ENCODE measurements around the gene CDYL2. TPM values are rescaled to one million over a fixed set of nuclear protein-coding genes. Genes with fewer than 3 reads are reported as not detected.

CDYL2 gene
- 1 to 10 TPM; 1.7 to 7.3 (median 3.2) TPM for total RNA-seq
- 1 to 10 TPM in 2 of 3 donors, under 1 TPM in 1; 0.60 to 1.7 (median 1.1) TPM for polyA plus RNA-seq
- long read RNA-seq, donor 1: 0 reads
- long read RNA-seq, donor 2: 0 reads
- long read RNA-seq, donor 3: 0 reads
- long read RNA-seq, donor 4: 0 reads
- long read RNA-seq, donor 5: 0 reads
- long read RNA-seq, donor 6, full-length matches to known transcripts: 1 of 1 reads
- long read RNA-seq, donor 6, partial matches to known transcripts: 0 of 1 reads
- long read RNA-seq, donor 6, other reads (novel, unspliced or antisense): 0 of 1 reads
- long read RNA-seq, donor 7, full-length matches to known transcripts: 1 of 1 reads
- long read RNA-seq, donor 7, partial matches to known transcripts: 0 of 1 reads
- long read RNA-seq, donor 7, other reads (novel, unspliced or antisense): 0 of 1 reads
- long read RNA-seq, donor 8, full-length matches to known transcripts: 1 of 1 reads
- long read RNA-seq, donor 8, partial matches to known transcripts: 0 of 1 reads
- long read RNA-seq, donor 8, other reads (novel, unspliced or antisense): 0 of 1 reads
- long read RNA-seq, donor 9: 0 reads
- long read RNA-seq, donor 10, full-length matches to known transcripts: 1 of 1 reads
- long read RNA-seq, donor 10, partial matches to known transcripts: 0 of 1 reads
- long read RNA-seq, donor 10, other reads (novel, unspliced or antisense): 0 of 1 reads

DNA sequence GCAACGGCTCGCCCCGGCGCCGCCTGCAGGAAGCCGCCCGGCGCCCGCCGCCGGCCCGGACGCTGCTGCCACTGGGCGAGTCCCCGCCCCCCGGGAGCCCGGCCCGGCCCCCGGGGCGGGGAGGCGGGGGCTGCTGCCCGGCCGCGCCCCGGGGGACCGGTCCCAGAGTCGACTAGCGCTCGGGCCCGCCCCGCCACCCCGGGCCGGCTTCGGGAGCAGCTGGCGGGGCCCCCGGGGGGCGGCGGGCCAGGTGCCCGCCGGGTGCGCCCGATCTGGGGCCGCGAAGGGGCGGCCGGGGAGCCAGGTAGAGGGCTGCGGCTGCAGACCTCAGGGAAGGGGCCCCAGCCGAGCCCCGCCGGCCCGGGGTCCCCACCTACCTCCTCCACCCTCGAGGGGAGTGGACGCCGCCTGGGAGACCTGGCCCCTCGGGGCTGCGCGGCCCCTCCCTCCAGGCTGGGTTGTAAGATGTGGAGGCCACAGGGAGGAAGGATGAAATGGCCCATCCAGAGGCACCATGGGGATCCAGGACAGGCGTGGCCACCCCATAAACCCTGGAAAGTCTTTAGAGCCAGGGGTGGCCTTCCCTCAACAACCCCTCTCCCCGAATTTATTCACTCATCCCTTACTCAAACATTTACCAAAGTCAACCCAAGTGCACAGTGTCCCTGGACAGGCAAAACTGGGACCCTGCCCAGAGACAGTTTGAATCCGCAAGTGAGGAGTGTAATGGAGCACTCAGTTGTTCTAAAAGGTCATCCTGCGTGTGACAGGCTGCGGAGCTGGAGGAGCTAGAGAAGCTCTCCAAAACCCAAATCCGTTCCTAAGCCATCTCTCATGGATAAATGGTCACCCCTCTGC lies at the start of gene CDYL2:
TSS of gene CDYL2 (minus strand) at position 73 of the 858 bp plus-strand sequence. CDS start 425 bp downstream, outside the sequence.
- peak within 1 kb of the TSS in 4 of 5 donors; percentile 58 to 91 (median 76) for H3K27ac ChIP-seq
- TF ChIP-seq, protein P1, sequence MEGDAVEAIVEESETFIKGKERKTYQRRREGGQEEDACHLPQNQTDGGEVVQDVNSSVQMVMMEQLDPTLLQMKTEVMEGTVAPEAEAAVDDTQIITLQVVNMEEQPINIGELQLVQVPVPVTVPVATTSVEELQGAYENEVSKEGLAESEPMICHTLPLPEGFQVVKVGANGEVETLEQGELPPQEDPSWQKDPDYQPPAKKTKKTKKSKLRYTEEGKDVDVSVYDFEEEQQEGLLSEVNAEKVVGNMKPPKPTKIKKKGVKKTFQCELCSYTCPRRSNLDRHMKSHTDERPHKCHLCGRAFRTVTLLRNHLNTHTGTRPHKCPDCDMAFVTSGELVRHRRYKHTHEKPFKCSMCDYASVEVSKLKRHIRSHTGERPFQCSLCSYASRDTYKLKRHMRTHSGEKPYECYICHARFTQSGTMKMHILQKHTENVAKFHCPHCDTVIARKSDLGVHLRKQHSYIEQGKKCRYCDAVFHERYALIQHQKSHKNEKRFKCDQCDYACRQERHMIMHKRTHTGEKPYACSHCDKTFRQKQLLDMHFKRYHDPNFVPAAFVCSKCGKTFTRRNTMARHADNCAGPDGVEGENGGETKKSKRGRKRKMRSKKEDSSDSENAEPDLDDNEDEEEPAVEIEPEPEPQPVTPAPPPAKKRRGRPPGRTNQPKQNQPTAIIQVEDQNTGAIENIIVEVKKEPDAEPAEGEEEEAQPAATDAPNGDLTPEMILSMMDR (IDR thresholded peaks at IDR 0.05): no peak
- peak; percentile 65 to 77 for DNase-seq
- H3K27me3 ChIP-seq: peaks cover 0 to 6% (median 0%) of the 10 kb centered on the region in 3 donors
- peaks cover 3 to 12% (median 5%) of the 10 kb centered on the region in 4 donors for H3K4me1 ChIP-seq
- WGBS, 5 donors: 6 to 18% (median 11%) methylated on average over 16 to 63 of the region's 63 CpGs
- no peaks in the 10 kb centered on the region for H3K9me3 ChIP-seq
- no peaks in the 10 kb centered on the region for H3K36me3 ChIP-seq
- H3K4me3 ChIP-seq: peak within 1 kb of the TSS; percentile 60 to 77 (median 68)
- intact Hi-C loops (cut with DNase I; ENCODE audit: low total_unique reads): loop anchor here (10.0 kb wide), 1 partner anchor 260 kb away; the partner anchor contains the start of gene DYNLRB2

DNA sequence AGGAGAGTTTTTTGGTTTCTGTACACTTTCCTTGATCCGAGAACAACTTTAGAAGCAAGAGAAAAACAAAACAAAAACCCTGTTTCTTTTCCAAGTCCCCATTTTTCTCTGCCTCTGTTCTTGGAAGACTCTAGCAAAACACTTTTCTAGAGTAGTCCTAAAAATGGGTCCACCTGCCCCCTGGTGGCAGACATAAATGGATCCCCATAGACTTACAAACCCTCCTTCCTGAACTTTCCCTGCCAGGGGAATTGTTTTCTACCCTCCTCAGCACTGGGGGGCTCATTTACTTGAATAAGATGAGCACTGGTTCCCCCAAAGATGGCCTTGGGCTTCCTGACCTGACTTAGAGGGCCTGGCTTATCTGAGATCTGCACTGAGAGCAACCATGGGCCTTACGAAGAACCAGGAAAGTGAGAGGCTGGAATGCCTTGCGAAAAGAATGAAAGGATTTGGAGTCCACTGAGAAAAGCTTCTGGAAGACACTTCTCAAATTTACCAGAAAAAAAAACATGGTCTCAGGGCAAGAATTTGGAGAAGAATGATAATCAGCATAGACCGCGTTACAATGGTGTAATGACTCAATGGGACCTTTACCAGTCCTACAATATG lies 48.0 kb upstream of the CDYL2 start:
- 90 to 97% (median 93%) methylated on average over 5 of the region's 5 CpGs for WGBS, 5 donors
- H3K27me3 ChIP-seq: no peaks in the 10 kb centered on the region
- H3K27ac ChIP-seq: no peak overlapping the region
- H3K9me3 ChIP-seq: no peaks in the 10 kb centered on the region
- no peaks in the 10 kb centered on the region for H3K4me1 ChIP-seq
- TF ChIP-seq, protein P1 (IDR thresholded peaks at IDR 0.05): peak in 1 of 7 experiments; percentile 29
- TF ChIP-seq POLR2AphosphoS5 (IDR thresholded peaks at IDR 0.05): no peak
- peak in 1 of 2 donors; percentile 21 for DNase-seq
- no peak overlapping the region for H3K4me3 ChIP-seq
- H3K36me3 ChIP-seq: no peaks in the 10 kb centered on the region
- intact Hi-C loops (cut with DNase I; ENCODE audit: low total_unique reads): no loop called here

DNA sequence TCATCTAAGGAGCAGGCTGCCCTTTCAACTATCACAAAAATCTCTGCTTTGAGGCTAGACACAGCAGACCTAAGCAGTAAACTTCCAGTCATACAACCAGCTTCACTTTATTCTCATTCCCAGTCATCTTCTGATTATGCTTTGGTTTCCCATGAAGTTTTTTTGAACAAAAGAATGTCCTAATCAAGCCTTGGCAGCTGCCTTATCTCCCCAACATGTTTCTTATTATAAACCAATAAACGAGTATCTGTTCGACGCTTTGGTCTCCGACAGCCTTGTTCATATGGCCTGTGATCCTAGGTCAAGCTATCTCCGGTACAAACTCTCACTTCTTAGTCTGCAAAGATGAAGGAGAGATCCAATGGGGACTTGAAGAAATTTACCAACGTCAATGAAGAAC lies 47.4 kb upstream of the CDYL2 start:
- intact Hi-C loops (cut with DNase I; ENCODE audit: low total_unique reads): no loop called here
- DNase-seq: no peak
- H3K4me1 ChIP-seq: no peaks in the 10 kb centered on the region
- no peak overlapping the region for H3K27ac ChIP-seq
- no peak overlapping the region for H3K4me3 ChIP-seq
- H3K36me3 ChIP-seq: no peaks in the 10 kb centered on the region
- no peaks in the 10 kb centered on the region for H3K9me3 ChIP-seq
- 53 to 76% (median 60%) methylated on average over 6 of the region's 6 CpGs for WGBS, 5 donors
- no peak for TF ChIP-seq POLR2A (IDR thresholded peaks at IDR 0.05)
- TF ChIP-seq, protein P1 (IDR thresholded peaks at IDR 0.05): no peak
- no peak for TF ChIP-seq POLR2AphosphoS5 (IDR thresholded peaks at IDR 0.05)
- TF ChIP-seq EP300 (IDR thresholded peaks at IDR 0.05): no peak
- H3K27me3 ChIP-seq: no peaks in the 10 kb centered on the region

DNA sequence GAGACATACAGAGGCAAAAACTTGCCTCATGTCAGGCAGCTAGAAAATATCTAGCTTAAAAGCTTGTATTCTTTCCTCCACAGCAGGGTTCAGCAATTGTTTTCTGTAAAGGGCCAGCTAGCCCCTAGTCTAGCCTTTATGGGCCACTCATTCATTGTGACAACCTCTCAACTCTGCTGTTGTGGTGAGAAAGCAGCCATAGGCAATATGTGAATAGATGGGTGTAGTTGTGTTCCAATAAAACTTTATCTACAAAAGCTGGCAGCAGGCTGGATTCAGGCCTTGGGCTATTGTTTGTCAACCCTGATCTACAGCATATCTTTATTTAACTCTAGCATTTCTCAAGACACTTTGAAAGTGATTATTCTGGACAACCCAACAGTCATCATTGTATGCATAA lies 46.4 kb upstream of the CDYL2 start:
- DNase-seq: no peak
- Histone ChIP-seq H3K27me3 (no peaks in the 10 kb centered on the region), H3K9me3 (no peaks in the 10 kb centered on the region), H3K4me1 (no peaks in the 10 kb centered on the region), H3K27ac (no peak overlapping the region), H3K4me3 (no peak overlapping the region), H3K36me3 (no peaks in the 10 kb centered on the region)
- no peak for TF ChIP-seq POLR2A (IDR thresholded peaks at IDR 0.05)
- no peak for TF ChIP-seq EP300 (IDR thresholded peaks at IDR 0.05)
- TF ChIP-seq, protein P1 (IDR thresholded peaks at IDR 0.05): no peak
- TF ChIP-seq POLR2AphosphoS5 (IDR thresholded peaks at IDR 0.05): no peak
- intact Hi-C loops (cut with DNase I; ENCODE audit: low total_unique reads): no loop called here

Data from stomach (tissue), 19 donors.